ENCODE results near the gene PKN3. TPM values are rescaled to one million over a fixed set of nuclear protein-coding genes. Genes with fewer than 3 reads are reported as not detected.
A peak's percentile ranks its signal among the peaks of the same experiment; 100 is the strongest.

Gene PKN3
- total and polyA plus RNA-seq, 9 of the 15 experiments (the other 6 are each of a cell fraction or from before 2014, with no cell fraction given) = 0.82 to 49.2 (median 19.7) TPM

DNA sequence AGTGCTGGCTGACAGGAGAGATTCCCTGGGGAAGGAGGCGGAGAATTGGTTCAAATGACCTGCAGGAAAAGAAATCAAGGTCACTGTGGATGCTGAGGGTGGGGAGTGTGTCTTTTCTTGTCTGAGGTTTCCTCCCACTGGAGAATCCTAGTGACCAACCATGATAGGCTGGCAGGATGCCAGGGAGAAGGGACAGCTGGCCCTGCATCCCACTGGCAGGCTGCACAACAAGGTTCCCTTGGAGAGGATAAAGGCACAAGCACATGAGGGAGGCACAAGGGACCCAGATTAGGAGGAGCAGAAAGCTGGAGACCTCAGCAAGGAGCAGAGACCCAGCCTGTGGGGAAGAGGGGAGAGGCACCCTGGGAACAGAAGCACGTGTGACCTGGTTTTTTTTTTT is 33.1 kb downstream of the PKN3 start:
- in situ Hi-C loops (cut with MboI) (no loop called here), intact Hi-C loops (cut with micrococcal nuclease) (no loop called here)
- no peak overlapping the region for H2AFZ ChIP-seq (ENCODE audit: low read depth, low read length)
- H3K27ac ChIP-seq (ENCODE audit: extremely low read depth, low read depth, low read length) = no peak overlapping the region
- TF ChIP-seq ZNF586 (CRISPR knock-in tag; conservative IDR thresholded peaks at IDR 0.05) = no peak
- no peak for TF ChIP-seq ZNF766 (CRISPR knock-in tag; conservative IDR thresholded peaks at IDR 0.05)
- peak; percentile 89 for TF ChIP-seq NFIC (IDR thresholded peaks at IDR 0.05)
- TF ChIP-seq SRSF7 (optimal IDR thresholded peaks at IDR 0.05; ENCODE audit: low read depth, low read length) = no peak
- TF ChIP-seq, protein P1, sequence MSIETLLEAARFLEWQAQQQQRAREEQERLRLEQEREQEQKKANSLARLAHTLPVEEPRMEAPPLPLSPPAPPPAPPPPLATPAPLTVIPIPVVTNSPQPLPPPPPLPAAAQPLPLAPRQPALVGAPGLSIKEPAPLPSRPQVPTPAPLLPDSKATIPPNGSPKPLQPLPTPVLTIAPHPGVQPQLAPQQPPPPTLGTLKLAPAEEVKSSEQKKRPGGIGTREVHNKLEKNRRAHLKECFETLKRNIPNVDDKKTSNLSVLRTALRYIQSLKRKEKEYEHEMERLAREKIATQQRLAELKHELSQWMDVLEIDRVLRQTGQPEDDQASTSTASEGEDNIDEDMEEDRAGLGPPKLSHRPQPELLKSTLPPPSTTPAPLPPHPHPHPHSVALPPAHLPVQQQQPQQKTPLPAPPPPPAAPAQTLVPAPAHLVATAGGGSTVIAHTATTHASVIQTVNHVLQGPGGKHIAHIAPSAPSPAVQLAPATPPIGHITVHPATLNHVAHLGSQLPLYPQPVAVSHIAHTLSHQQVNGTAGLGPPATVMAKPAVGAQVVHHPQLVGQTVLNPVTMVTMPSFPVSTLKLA (conservative IDR thresholded peaks at IDR 0.05) = 0 out of 4 replicates have a peak, but pooled peaks of 1 of the 2 experiments have one; percentile 18
- TF ChIP-seq, protein P2, sequence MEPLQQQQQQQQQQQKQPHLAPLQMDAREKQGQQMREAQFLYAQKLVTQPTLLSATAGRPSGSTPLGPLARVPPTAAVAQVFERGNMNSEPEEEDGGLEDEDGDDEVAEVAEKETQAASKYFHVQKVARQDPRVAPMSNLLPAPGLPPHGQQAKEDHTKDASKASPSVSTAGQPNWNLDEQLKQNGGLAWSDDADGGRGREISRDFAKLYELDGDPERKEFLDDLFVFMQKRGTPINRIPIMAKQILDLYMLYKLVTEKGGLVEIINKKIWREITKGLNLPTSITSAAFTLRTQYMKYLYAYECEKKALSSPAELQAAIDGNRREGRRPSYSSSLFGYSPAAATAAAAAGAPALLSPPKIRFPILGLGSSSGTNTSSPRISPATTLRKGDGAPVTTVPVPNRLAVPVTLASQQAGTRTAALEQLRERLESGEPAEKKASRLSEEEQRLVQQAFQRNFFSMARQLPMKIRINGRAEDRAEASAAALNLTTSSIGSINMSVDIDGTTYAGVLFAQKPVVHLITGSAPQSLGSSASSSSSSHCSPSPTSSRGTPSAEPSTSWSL (CRISPR knock-in tag; IDR thresholded peaks at IDR 0.05; ENCODE audit: borderline replicate concordance) = no peak
- TF ChIP-seq STAT5A (IDR thresholded peaks at IDR 0.05; ENCODE audit: borderline replicate concordance, low read length) = no peak
- no peak for TF ChIP-seq SRF (CRISPR knock-in tag; IDR thresholded peaks at IDR 0.05)
- no peak for TF ChIP-seq ZNF232 (CRISPR knock-in tag; IDR thresholded peaks at IDR 0.05)
- no peak for TF ChIP-seq SREBF2 (CRISPR knock-in tag; IDR thresholded peaks at IDR 0.05)
- no peak for TF ChIP-seq MED1 (CRISPR knock-in tag; IDR thresholded peaks at IDR 0.05; ENCODE audit: borderline replicate concordance)
- no peak for TF ChIP-seq MAZ (CRISPR knock-in tag; conservative IDR thresholded peaks at IDR 0.05 in 1 of 2, IDR thresholded peaks at IDR 0.05 in 1 of 2)
- no peak for TF ChIP-seq NR4A1 (CRISPR knock-in tag; IDR thresholded peaks at IDR 0.05)
- TF ChIP-seq NR4A1 (tag; IDR thresholded peaks at IDR 0.05) = no peak
- ATAC-seq = no peak
- H3K9me1 ChIP-seq (ENCODE audit: control insufficient read depth, insufficient read depth, low read length) = no peaks in the 10 kb centered on the region
- FAIRE-seq = no peak
- 88% methylated on average over 1 of the region's 2 CpGs for WGBS (ENCODE audit: insufficient coverage, low coverage, missing lambda C conversion rate)
- DNase-seq (ENCODE audit: extremely low read depth in 1 of 4, low spot score in 3 of 4) = no peak
- H3K9me3 ChIP-seq (replicated peaks; ENCODE audit: control insufficient read depth, insufficient read depth, low read depth, low read length) = no peaks in the 10 kb centered on the region
- ChIA-PET CTCF (ENCODE audit: low intra/inter-chr PET ratio) (no interaction called here), POLR2A (interaction anchor here (0.8 to 1.1 kb wide), 3 partner anchors 9 to 93 kb away, joined by 3 to 4 read pairs (median 4); no protein-coding TSS in a partner anchor)
- no peak overlapping the region for H3K4me3 ChIP-seq
- H3K79me2 ChIP-seq (ENCODE audit: control insufficient read depth, insufficient read depth, low read length) = no peaks in the 10 kb centered on the region
- peaks cover 5 to 15% of the 10 kb centered on the region in 2 experiments; a peak in 4 of 5 replicates for H3K4me1 ChIP-seq (replicated peaks in 1 of 2; ENCODE audit: control insufficient read depth in 2 of 2, insufficient read depth in 2 of 2, low read length in 2 of 2)
- H3K4me2 ChIP-seq (ENCODE audit: insufficient read depth, low read length) = no peak overlapping the region
- H3K9ac ChIP-seq (ENCODE audit: insufficient read depth in 1 of 2, low read depth in 2 of 2, low read length in 2 of 2) = no peak overlapping the region
- H3K27me3 ChIP-seq (ENCODE audit: control insufficient read depth in 2 of 2, insufficient read depth in 2 of 2, low read length in 2 of 2) = no peaks in the 10 kb centered on the region
- H3K36me3 ChIP-seq (ENCODE audit: control insufficient read depth, insufficient read depth, low read length) = no peaks in the 10 kb centered on the region; the same call in 2 of the 3 replicates
- H4K20me1 ChIP-seq (replicated peaks; ENCODE audit: control insufficient read depth, insufficient read depth, low read length) = no peaks in the 10 kb centered on the region
- BruUV-seq (replicated peaks) = no TSS peak

All from K562 (cell line).